ENCODE data around the gene MZB1.

DNA sequence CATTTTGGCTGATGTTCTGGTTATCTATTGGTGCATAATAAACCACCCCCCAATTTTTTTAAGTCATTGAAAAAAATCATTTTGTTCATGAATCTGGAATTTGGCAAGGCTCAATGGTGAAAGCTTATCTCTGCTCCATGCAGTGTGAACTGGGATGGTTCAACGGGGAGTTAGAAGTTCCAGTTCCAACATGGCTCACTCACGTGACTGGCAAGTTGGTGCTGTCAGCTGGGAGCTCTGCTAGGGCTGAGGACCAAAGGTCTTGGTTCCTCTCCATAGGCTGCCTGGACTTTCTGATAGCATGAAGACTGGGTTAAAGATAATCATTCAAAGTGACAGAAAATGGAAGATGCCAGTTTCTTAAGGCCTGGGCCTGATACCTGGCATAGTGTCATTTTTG lies 17.2 kb upstream of the MZB1 start:
- TF ChIP-seq EZH2 (IDR thresholded peaks at IDR 0.05; ENCODE audit: low read depth) (no peak), CTCF (conservative IDR thresholded peaks at IDR 0.05) (no peak)
